ENCODE data around the gene CAPRIN2. TPM values are rescaled to one million over a fixed set of nuclear protein-coding genes. Genes with fewer than 3 reads are reported as not detected.

CAPRIN2 gene
- total RNA-seq, 6 donors from 2014 or later, result 14.3 to 116 (median 31.1) TPM

- TF ChIP-seq CTCF (IDR thresholded peaks at IDR 0.05) (no peak), EP300 (IDR thresholded peaks at IDR 0.05) (no peak), POLR2A (IDR thresholded peaks at IDR 0.05) (no peak), POLR2AphosphoS5 (IDR thresholded peaks at IDR 0.05) (no peak)
- no peaks in the 10 kb centered on the region for H3K36me3 ChIP-seq
- H3K4me1 ChIP-seq, result peaks cover 18 to 21% (median 20%) of the 10 kb centered on the region in 4 donors
- WGBS, 2 donors, result 44 to 61% methylated on average over 4 of the region's 4 CpGs
- H3K4me3 ChIP-seq, result no peak overlapping the region
- H3K27me3 ChIP-seq, result peaks cover 0 to 7% (median 1%) of the 10 kb centered on the region in 4 donors
- no peak for ATAC-seq (ENCODE audit: low FRiP score in 2 of 2)
- H3K9me3 ChIP-seq, result no peaks in the 10 kb centered on the region
- DNase-seq, result no peak
- H3K27ac ChIP-seq, result no peak overlapping the region
Observed at GRCh38 chr12:30792648-30793499, 38.1 kb upstream of the CAPRIN2 start.

- H3K4me3 ChIP-seq, result no peak overlapping the region
- no peak for ATAC-seq (ENCODE audit: low FRiP score in 2 of 2)
- TF ChIP-seq POLR2AphosphoS5 (IDR thresholded peaks at IDR 0.05) (no peak), EP300 (IDR thresholded peaks at IDR 0.05) (no peak), POLR2A (IDR thresholded peaks at IDR 0.05) (no peak), CTCF (IDR thresholded peaks at IDR 0.05) (no peak)
- WGBS, 2 donors, result 87 to 88% methylated on average over 2 of the region's 2 CpGs
- no peaks in the 10 kb centered on the region for H3K36me3 ChIP-seq
- H3K9me3 ChIP-seq, result no peaks in the 10 kb centered on the region
- H3K27ac ChIP-seq, result no peak overlapping the region
- peaks cover 18 to 20% (median 19%) of the 10 kb centered on the region in 4 donors for H3K4me1 ChIP-seq
- H3K27me3 ChIP-seq, result peaks cover 0 to 7% (median 1%) of the 10 kb centered on the region in 4 donors
- no peak for DNase-seq
Observed at GRCh38 chr12:30792085-30792484, 37.3 kb upstream of the CAPRIN2 start.

GRCh38 chr12:30788754-30789153 is 34.0 kb upstream of the CAPRIN2 start:
- TF ChIP-seq CTCF (IDR thresholded peaks at IDR 0.05) (no peak), POLR2A (IDR thresholded peaks at IDR 0.05) (no peak), POLR2AphosphoS5 (IDR thresholded peaks at IDR 0.05) (no peak), EP300 (IDR thresholded peaks at IDR 0.05) (no peak)
- Histone ChIP-seq H3K36me3 (no peaks in the 10 kb centered on the region), H3K4me1 (no peaks in the 10 kb centered on the region), H3K27ac (no peak overlapping the region), H3K9me3 (no peaks in the 10 kb centered on the region), H3K4me3 (no peak overlapping the region), H3K27me3 (no peaks in the 10 kb centered on the region)
- 82 to 85% methylated on average over 2 of the region's 2 CpGs for WGBS, 2 donors
- no peak for DNase-seq
- ATAC-seq (ENCODE audit: low FRiP score in 2 of 2), result no peak

GRCh38 chr12:30785630-30786029 is 30.9 kb upstream of the CAPRIN2 start:
- Histone ChIP-seq H3K4me3 (no peak overlapping the region), H3K27ac (no peak overlapping the region), H3K4me1 (no peaks in the 10 kb centered on the region), H3K36me3 (no peaks in the 10 kb centered on the region), H3K27me3 (no peaks in the 10 kb centered on the region), H3K9me3 (no peaks in the 10 kb centered on the region)
- TF ChIP-seq POLR2AphosphoS5 (IDR thresholded peaks at IDR 0.05) (no peak), CTCF (IDR thresholded peaks at IDR 0.05) (no peak), POLR2A (IDR thresholded peaks at IDR 0.05) (no peak), EP300 (IDR thresholded peaks at IDR 0.05) (no peak)
- DNase-seq (no peak), ATAC-seq (ENCODE audit: low FRiP score in 2 of 2) (no peak)
- 58 to 62% methylated on average over 2 of the region's 2 CpGs for WGBS, 2 donors

GRCh38 chr12:30784508-30784907 is 29.8 kb upstream of the CAPRIN2 start:
- WGBS, 2 donors, result 75 to 93% methylated on average over 1 of the region's 1 CpG
- Histone ChIP-seq H3K36me3 (no peaks in the 10 kb centered on the region), H3K4me3 (no peak overlapping the region), H3K27me3 (no peaks in the 10 kb centered on the region), H3K4me1 (no peaks in the 10 kb centered on the region), H3K9me3 (no peaks in the 10 kb centered on the region), H3K27ac (no peak overlapping the region)
- DNase-seq, result no peak
- no peak for TF ChIP-seq POLR2A (IDR thresholded peaks at IDR 0.05)
- no peak for TF ChIP-seq POLR2AphosphoS5 (IDR thresholded peaks at IDR 0.05)
- TF ChIP-seq EP300 (IDR thresholded peaks at IDR 0.05), result no peak
- no peak for TF ChIP-seq CTCF (IDR thresholded peaks at IDR 0.05)
- no peak for ATAC-seq (ENCODE audit: low FRiP score in 2 of 2)
